Activated CD8-positive, alpha-beta memory T cell treated with anti-CD3 and anti-CD28 coated beads, Interleukin-2, amount 50 U/mL, for 1 hour (primary cell): Measurements from ENCODE around the gene VEGFB.

Source experiments
- DNase-seq: peaks from one replicate; pipeline ENCODE4 v3.0.0-alpha.2; 2020; ENCODE audit errors: extremely low read depth

VEGFB gene

DNA sequence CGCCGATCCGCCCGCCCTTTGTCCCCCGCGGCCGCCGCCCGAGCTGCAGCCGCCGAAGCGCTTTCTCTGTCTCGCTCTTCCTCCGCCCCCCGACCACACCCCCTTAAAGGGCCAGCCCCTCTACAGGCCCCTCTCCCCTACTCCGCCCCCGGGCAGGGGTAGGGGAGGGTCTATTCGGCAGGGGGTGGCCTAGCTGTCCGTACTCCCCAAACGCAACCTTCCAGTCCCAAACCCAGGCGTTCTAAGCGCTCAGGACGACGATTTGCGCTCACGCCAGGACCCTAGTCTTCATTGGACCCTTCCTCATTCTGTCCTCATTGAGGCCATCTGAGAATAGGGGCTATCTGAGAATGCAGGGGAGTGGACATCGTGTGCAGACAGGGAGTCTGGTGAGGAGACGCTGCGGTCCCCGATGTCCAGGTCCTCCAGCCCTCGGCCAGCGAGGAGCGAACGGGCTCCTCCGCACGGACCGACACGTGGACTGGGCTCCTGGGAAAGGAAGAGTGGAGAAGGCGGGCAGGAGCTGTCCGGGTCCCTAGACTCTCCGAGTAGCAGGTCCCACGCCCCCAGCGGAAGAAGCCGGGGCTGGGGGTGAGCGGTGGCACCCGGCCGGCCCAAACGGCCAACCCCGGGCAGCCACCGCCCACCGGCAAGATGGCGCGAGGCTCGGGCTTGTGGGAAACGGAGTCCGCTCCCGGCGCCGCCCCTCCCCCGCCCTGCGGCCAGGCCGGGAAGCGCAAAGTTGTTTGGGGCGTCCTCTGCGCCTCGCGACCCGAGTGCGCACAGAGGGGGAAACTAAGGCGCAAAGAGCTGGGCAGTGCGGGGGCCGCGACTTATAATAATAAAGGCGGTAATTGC, 12.7 kb downstream of the VEGFB start, which contains the start of gene PPP1R14B:
Gene PPP1R14B, minus strand, starts transcription at position 73 of the 858 bp plus-strand sequence. CDS start 270 bp downstream, outside the sequence.
- no peak for DNase-seq

- no peak for DNase-seq
Measured at GRCh38 chr11:64247729-64248531, 13.5 kb downstream of the VEGFB start.

DNA sequence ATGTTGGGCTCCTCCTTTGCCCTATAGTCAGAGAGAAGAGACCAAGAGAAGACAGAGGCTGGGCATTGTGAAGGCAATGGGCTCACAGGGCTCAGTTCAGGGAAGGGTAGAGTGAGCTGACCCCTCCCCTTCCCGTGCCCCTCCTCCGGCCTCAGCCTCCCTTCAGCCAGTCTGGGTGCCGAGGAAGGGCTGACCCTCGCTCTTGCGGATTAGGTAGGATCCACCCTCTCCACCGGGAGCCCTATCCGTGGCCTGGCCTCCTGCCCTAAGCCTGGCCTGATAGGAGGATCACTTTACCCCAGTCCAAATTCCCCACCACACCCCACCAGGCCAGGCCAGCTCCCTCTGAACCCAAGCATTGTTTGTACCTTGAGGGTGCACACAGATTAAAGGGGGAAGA, 14.2 kb downstream of the VEGFB start:
- DNase-seq: no peak

DNA sequence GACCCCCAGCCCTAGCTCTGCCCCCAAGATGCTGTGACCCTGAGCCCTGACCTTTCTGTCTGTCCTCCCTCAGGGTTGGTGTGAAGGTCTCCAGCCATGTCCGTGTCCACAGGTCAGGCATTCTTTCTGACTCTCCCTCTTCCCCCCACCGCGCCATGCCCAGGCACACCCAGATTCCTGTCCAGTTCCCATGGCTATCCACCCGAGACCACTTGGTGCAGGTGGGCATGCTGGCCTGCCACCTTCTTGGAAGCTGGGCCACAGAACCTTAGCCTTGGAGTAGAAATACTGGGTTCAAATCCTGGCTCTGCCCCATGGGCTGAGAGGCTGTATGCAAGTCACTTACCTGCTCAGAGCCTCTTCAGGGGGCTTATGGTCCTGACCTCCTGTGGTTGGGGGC, 14.7 kb downstream of the VEGFB start:
- no peak for DNase-seq

- no peak for DNase-seq
Measured at GRCh38 chr11:64249563-64250414, 15.4 kb downstream of the VEGFB start.

GRCh38 chr11:64250415-64251015, 16.1 kb downstream of the VEGFB start:
- DNase-seq: no peak

DNA sequence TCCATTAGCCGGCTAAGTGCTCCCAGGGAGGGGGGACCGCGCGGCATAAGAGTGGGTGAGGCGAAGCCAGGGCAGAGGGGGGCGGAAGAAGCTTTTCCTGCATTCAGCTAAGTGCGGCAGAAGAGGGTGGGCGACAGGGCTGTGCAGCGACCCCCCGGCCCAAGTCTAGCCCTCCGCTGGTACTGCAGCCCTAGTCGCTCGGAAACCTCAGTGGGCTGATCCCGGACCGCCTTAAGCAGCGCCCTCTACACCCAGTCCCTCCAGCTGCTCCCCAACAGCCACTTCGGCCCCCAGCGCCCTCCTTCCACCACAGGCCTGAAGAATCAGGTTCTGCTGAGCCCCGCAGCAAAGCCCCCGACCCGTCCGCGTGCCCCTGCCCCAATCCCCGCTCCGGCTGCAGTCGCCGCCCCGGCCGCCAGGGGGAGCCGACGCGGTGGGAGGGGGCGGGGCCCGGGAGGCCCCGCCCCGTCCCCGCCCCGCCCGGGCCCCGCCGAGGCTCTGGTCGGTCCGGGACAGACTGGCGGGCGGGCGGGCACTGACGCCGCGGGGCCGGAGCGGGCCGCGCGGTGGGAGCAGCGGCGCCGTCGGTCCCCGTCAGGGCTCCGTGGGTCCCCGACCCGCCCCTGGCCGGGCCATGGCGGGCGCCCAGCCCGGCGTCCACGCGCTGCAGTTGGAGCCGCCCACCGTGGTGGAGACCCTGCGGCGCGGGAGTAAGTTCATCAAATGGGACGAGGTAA, 16.8 kb downstream of the VEGFB start, which contains the start of gene PLCB3:
Gene PLCB3, plus strand, starts transcription at position 515 of the 737 bp plus-strand sequence. Its CDS starts 120 bp downstream, at position 635.
- no peak for DNase-seq

- no peak for DNase-seq
Measured at GRCh38 chr11:64251753-64252002, 17.3 kb downstream of the VEGFB start.

DNA sequence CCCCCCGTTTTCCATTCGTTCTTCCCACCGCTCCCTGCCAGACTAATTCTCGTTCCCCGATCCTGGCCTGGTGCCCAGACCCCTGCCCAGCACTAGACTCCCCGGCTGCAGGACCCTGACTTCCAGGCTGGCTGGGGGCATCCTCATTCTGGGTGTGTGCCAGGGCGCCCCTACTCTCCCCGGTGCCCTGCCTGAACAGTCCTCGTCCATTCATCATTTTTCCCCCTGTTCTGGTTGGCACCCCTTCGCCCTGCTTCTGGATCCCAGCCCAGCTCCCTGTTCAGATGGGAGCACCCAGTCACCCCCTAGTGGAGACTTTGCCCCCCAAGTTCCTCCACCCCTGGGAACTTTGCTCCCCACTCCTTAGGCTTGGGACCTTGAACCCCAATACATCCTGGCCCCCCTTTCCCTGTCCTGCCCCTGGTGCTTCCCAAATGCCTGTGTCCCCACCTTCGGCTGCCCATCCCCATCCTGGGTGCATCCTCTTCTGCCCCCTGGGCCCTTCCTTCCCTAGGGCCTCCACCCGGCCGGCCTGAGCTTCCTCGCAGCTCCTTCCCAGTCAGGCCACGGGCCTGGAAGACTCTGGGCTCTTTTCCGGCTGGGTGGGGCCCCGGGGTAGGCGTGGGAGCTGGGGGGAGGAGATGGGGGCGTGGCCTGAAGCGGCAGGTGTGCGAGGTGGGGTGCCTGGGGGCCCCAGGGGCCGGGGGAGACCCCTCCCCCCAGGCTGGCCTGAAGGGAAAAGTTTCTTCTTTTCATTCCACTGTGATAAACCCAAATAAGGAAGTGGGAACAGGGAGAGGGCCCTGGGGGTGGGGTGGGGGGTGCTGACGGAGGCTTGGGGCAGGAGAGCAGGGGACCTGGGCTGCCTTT, 17.9 kb downstream of the VEGFB start:
- DNase-seq: no peak

GRCh38 chr11:64253043-64253442, 18.7 kb downstream of the VEGFB start:
- DNase-seq: no peak

- no peak for DNase-seq
Measured at GRCh38 chr11:64253481-64253880, 19.1 kb downstream of the VEGFB start.

GRCh38 chr11:64254326-64254725, 19.9 kb downstream of the VEGFB start:
- DNase-seq: no peak

DNA sequence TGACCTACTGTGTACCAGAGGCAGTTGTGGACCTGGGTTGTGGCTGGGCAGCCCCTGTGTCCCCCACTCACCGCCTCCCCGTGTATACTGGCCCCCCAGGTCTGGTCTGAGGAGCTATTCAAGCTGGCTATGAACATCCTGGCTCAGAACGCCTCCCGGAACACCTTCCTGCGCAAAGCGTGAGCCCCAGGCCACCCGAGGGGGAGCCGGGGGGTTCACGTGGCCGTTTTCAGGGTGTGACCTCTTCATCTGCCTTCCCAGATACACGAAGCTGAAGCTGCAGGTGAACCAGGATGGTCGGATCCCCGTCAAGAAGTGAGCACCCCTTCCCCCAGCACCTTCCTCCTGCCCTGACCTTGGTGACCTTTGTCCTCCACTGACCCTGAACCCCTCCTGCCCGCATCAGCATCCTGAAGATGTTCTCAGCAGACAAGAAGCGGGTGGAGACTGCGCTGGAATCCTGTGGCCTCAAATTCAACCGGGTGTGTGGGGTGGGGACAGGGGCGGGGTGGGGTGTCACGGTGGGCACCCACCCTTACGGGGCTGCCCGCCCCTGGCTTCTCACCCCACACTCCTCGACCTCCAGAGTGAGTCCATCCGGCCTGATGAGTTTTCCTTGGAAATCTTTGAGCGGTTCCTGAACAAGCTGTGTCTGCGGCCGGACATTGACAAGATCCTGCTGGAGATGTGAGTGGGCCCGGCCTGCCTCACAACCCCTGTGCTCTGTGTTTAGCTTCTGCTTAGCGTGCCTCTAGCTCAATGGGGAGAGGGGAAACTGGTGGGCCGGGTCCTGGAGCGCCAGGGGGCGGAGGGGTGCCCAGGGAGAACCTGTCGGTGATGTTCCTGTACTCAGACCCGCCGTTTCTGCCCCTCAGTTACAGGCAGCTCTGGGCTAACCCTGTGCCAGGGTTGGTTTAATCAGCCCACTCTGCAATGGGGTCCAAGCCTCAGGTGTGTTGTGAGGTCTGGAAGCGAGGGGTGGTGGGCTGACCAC, 21.0 kb downstream of the VEGFB start:
- DNase-seq: no peak

DNA sequence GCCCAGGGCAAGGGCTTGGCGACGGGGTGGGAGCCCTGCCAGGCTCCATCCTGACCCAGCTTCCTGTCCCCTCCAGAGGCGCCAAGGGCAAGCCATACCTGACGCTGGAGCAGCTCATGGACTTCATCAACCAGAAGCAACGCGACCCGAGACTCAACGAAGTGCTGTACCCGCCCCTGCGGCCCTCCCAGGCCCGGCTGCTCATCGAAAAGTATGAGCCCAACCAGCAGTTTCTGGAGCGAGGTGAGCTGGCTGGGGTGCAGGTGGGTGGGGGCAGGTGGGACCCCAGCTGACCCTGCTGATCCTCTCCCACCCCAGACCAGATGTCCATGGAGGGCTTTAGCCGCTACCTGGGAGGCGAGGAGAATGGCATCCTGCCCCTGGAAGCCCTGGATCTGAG, 21.9 kb downstream of the VEGFB start:
- DNase-seq: no peak

DNA sequence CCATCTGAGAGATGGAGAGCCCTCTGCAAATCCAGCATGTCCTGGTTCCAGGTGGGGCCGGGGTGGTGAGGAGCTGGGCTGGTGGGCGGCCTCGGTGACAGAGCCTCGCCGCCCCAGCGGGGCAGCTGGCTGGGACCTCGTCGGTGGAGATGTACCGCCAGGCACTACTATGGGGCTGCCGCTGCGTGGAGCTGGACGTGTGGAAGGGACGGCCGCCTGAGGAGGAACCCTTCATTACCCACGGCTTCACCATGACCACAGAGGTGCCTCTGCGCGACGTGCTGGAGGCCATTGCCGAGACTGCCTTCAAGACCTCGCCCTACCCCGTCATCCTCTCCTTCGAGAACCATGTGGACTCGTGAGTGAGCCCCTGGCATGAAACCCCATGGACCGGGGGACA, 24.0 kb downstream of the VEGFB start:
- DNase-seq: no peak

DNA sequence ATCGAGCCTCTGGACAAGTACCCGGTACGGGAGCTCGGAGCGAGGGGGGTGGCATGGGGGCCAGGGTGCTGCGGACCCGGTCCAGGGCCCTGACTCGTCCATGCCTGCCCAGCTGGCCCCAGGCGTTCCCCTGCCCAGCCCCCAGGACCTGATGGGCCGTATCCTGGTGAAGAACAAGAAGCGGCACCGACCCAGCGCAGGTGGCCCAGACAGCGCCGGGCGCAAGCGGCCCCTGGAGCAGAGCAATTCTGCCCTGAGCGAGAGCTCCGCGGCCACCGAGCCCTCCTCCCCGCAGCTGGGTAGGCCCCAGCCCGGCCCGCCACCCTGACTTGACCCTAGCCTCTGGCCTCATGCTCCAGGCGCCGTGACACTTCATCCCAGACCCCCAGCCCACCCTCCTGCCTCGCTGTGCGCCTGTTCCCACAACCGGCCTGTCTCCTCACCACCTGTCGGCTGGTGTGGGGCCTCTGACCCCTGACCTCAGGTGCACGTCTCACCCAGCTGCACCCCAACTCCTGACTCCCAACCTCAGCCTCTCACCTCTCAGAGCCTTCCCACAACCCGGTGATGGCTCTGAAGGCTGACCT, 24.7 kb downstream of the VEGFB start:
- DNase-seq: no peak

- no peak for DNase-seq
Measured at GRCh38 chr11:64259533-64260067, 25.2 kb downstream of the VEGFB start.

- no peak for DNase-seq
Measured at GRCh38 chr11:64260147-64260708, 25.8 kb downstream of the VEGFB start.
